HepG2 (cell line): Measurements from ENCODE around the gene INTS6L. TPM values are rescaled to one million over a fixed set of nuclear protein-coding genes. Genes with fewer than 3 reads are reported as not detected.

Experiments
- ATAC-seq: fragments of 200-7000 bp; cut with Tn5 transposase; 3 replicates; pipeline ENCODE4 v1.9.1; 2020; ENCODE audit warnings: mild to moderate bottlenecking, moderate library complexity
- BruUV-seq: library from RNA; stranded (reverse); fragments of 400-500 nt; replicated peaks from 2 replicates; lab custom pipeline; 2021; lab: Mats Ljungman, UMichigan
- CTCF ChIA-PET: fragments of 300-600 bp; formaldehyde crosslinking; extraction: SDS; loops from one replicate; lab custom pipeline; 2021; ENCODE audit warnings: low total read pairs, inconsistent platforms, low intra/inter-chr PET ratio; lab: Yijun Ruan, JAX
- POLR2A ChIA-PET: fragments of 350-600 bp; sonication (Branson Sonifier 250); formaldehyde crosslinking; loops from one replicate; lab custom pipeline; 2020; ENCODE audit warnings: antibody characterized with exemption, inconsistent platforms; lab: Yijun Ruan, JAX
- DNase-seq: peaks from one replicate; pipeline ENCODE4 v3.0.0-alpha.2; 2015; ENCODE audit warnings: low spot score
- FAIRE-seq: peaks from 3 replicates; lab custom pipeline; 2011; peaks lifted over from hg19 to GRCh38; lab: Jason Lieb, UNC
- H2AFZ ChIP-seq: one replicate; pipeline ENCODE4 v1.6.1; 2011; ENCODE audit warnings: low read length, inconsistent platforms
- H3K27ac ChIP-seq: fragments of 300-600 bp; 3 replicates; pipeline ENCODE4 v1.8.0; 2011; ENCODE audit warnings: mixed run types, mild to moderate bottlenecking, mixed read lengths, low read length, inconsistent platforms; ENCODE audit not compliant: insufficient read depth; ENCODE audit errors: extremely low read length
- H3K27me3 ChIP-seq, 2 experiments: fragments of 200-600 bp in 1 of 2; 2 replicates in 1 of 2; 3 replicates in 1 of 2; pipeline versions ENCODE4 v1.6.0 to v1.8.0; 2011; ENCODE audit warnings: low read length in 2 of 2, mild to moderate bottlenecking in 2 of 2, moderate library complexity in 2 of 2, inconsistent platforms in 1 of 2; ENCODE audit not compliant: insufficient read depth in 2 of 2, control insufficient read depth in 1 of 2
- H3K36me3 ChIP-seq, 2 experiments: fragments of 200-600 bp in 1 of 2; replicated peaks in 1 of 2; 2 replicates in 1 of 2; 3 replicates in 1 of 2; pipeline versions ENCODE4 v1.5.1 to v1.8.0; 2011; ENCODE audit warnings: low read length in 2 of 2, inconsistent platforms in 1 of 2; ENCODE audit not compliant: insufficient read depth in 2 of 2, control insufficient read depth in 1 of 2
- H3K4me1 ChIP-seq: 2 replicates; pipeline ENCODE4 v1.5.1; 2012; ENCODE audit warnings: low read length, inconsistent platforms; ENCODE audit not compliant: insufficient read depth
- H3K4me2 ChIP-seq: 2 replicates; pipeline ENCODE4 v1.6.0; 2011; ENCODE audit warnings: low read depth, low read length, inconsistent platforms
- H3K4me3 ChIP-seq, 3 experiments: fragments of 200-600 bp in 1 of 3; sonication (generic), shearing (Covaris generic) in 1 of 3; replicated peaks in 1 of 3; 2 replicates each; pipeline ENCODE4 v1.5.1; 2011 to 2016; ENCODE audit warnings: low read length in 3 of 3, inconsistent platforms in 2 of 3, low read depth in 2 of 3, mild to moderate bottlenecking in 2 of 3, control low read depth in 1 of 3, mixed read lengths in 1 of 3; ENCODE audit not compliant: insufficient read depth in 1 of 3
- H3K79me2 ChIP-seq: one replicate; pipeline ENCODE4 v1.6.1; 2011; ENCODE audit warnings: low read length, inconsistent platforms; ENCODE audit not compliant: insufficient read depth
- H3K9ac ChIP-seq: 2 replicates; pipeline ENCODE4 v1.6.0; 2011; ENCODE audit warnings: mild to moderate bottlenecking, low read depth, low read length, inconsistent platforms; ENCODE audit not compliant: insufficient read depth
- H3K9me3 ChIP-seq: 2 replicates; pipeline ENCODE4 v1.5.1; 2012; ENCODE audit warnings: mild to moderate bottlenecking, low read length
- H4K20me1 ChIP-seq: 2 replicates; pipeline ENCODE4 v1.6.0; 2011; ENCODE audit warnings: inconsistent platforms, mild to moderate bottlenecking, low read length, moderate library complexity; ENCODE audit not compliant: insufficient read depth
- DPF2 ChIP-seq: sonication (generic); formaldehyde crosslinking; IDR thresholded peaks from 2 replicates; pipeline ENCODE4 v1.4.0; 2020; ENCODE audit warnings: mild to moderate bottlenecking, low read depth, missing genetic modification reagents, borderline replicate concordance
- GPN1 ChIP-seq: sonication (generic); formaldehyde crosslinking; IDR thresholded peaks from 2 replicates; pipeline ENCODE4 v1.5.1; 2020; ENCODE audit warnings: missing genetic modification reagents, borderline replicate concordance
- IKZF1 ChIP-seq: fragments of 450-650 bp; IDR thresholded peaks from 2 replicates; pipeline ENCODE4 v1.7.1; 2016
- ISL2 ChIP-seq: sonication (generic); formaldehyde crosslinking; IDR thresholded peaks from 2 replicates; pipeline ENCODE4 v1.5.0; 2020; ENCODE audit warnings: missing genetic modification reagents
- KMT2A ChIP-seq: sonication (generic); formaldehyde crosslinking; IDR thresholded peaks from 2 replicates; pipeline ENCODE4 v1.4.0; 2020; ENCODE audit warnings: missing genetic modification reagents
- MXD4 ChIP-seq: IDR thresholded peaks from 2 replicates; pipeline ENCODE4 v1.6.1; 2016; ENCODE audit warnings: mild to moderate bottlenecking, missing biosample characterization, missing genetic modification reagents
- NFKB2 ChIP-seq: sonication (generic); formaldehyde crosslinking; IDR thresholded peaks from 2 replicates; pipeline ENCODE4 v1.4.0; 2020; ENCODE audit warnings: missing genetic modification reagents, borderline replicate concordance
- NFYC ChIP-seq: IDR thresholded peaks from 2 replicates; pipeline ENCODE4 v1.6.1; 2016; ENCODE audit warnings: missing genetic modification reagents, missing compliant biosample characterization
- SMAD3 ChIP-seq: sonication (generic); formaldehyde crosslinking; IDR thresholded peaks from 2 replicates; pipeline ENCODE4 v1.4.0; 2020; ENCODE audit warnings: missing genetic modification reagents
- TCF12 ChIP-seq, 2 experiments: fragments of 450-650 bp in 1 of 2; sonication (generic) in 1 of 2; formaldehyde crosslinking in 1 of 2; IDR thresholded peaks; 2 replicates each; pipeline versions ENCODE4 v1.6.1 to v1.8.0; 2017 to 2022; ENCODE audit warnings: antibody characterized with exemption in 1 of 2, mild to moderate bottlenecking in 1 of 2, missing genetic modification reagents in 1 of 2, moderate library complexity in 1 of 2
- ZBED4 ChIP-seq: sonication (generic); formaldehyde crosslinking; IDR thresholded peaks from 2 replicates; pipeline ENCODE4 v1.4.0; 2020; ENCODE audit warnings: missing genetic modification reagents, borderline replicate concordance
- ZNF207 ChIP-seq: fragments of 450-650 bp; IDR thresholded peaks from 2 replicates; pipeline ENCODE4 v1.6.1; 2016; ENCODE audit warnings: antibody characterized with exemption, borderline replicate concordance
- ZNF615 ChIP-seq: sonication (generic); formaldehyde crosslinking; IDR thresholded peaks from 2 replicates; pipeline ENCODE4 v1.5.0; 2020; ENCODE audit warnings: mild to moderate bottlenecking, missing genetic modification reagents, borderline replicate concordance
- ZNF740 ChIP-seq: sonication (generic); formaldehyde crosslinking; IDR thresholded peaks from 2 replicates; pipeline ENCODE4 v1.4.0; 2020; ENCODE audit warnings: missing genetic modification reagents
- WGBS: methylation state at CpG from one replicate; pipeline ENCODE4 v1.1.6; 2017; ENCODE audit warnings: low lambda C conversion rate; 5-methylcytosine and 5-hydroxymethylcytosine counted together
- in situ Hi-C: cut with HindIII; loops from 2 replicates; pipeline ENCODE4 v1.10.0; 2017; ENCODE audit warnings: low pct_unique_long_range_greater_than_20kb; ENCODE audit not compliant: extremely low pct_ligation_motif_present
- intact Hi-C: fragments of 100-400 bp; cut with micrococcal nuclease; formaldehyde crosslinking; loops from one replicate; pipeline ENCODE4 v1.10.0; 2022; ENCODE audit not compliant: unreplicated experiment
- polyA plus RNA-seq, 8 experiments: library from polyadenylated mRNA; depleted of rRNA in 3 of 8; stranded (reverse) in 7 of 8; unstranded in 1 of 8; fragments of >200 nt; fragmentation: Illumina TruSeq in 4 of 8; extraction: Trizol in 4 of 8; gene quantifications; 2 replicates each; pipeline versions ENCODE4 v1.2.1 to v1.2.3, GENCODE V29; 2011 to 2016; ENCODE audit warnings: low read depth in 4 of 8, missing spikeins in 1 of 8, mixed read lengths in 1 of 8; ENCODE audit not compliant: insufficient read depth in 1 of 8
- total RNA-seq, 5 experiments: library from RNA; depleted of rRNA; stranded (reverse); fragments of >200 nt; fragmentation: Illumina TruSeq; extraction: Trizol; gene quantifications; 2 replicates each; pipeline ENCODE4 v1.2.3, GENCODE V29; 2016; ENCODE audit warnings: low read depth in 1 of 5
- TF ChIP-seq, protein P1 (sequence below): sonication (generic); formaldehyde crosslinking; conservative IDR thresholded peaks from 2 replicates; pipeline ENCODE4 v1.8.1; 2023; ENCODE audit warnings: missing genetic modification reagents
- TF ChIP-seq, protein P2 (sequence below): sonication (generic); formaldehyde crosslinking; IDR thresholded peaks from 2 replicates; pipeline ENCODE4 v1.9.0; 2021; ENCODE audit warnings: missing genetic modification reagents, mild to moderate bottlenecking, borderline replicate concordance
- TF ChIP-seq, protein P3 (sequence below): sonication (generic); formaldehyde crosslinking; conservative IDR thresholded peaks from 2 replicates; pipeline ENCODE4 v1.4.0; 2020; ENCODE audit warnings: missing genetic modification reagents

The INTS6L gene
- total and polyA plus RNA-seq, 2 of the 13 experiments (the other 11 are each of a cell fraction or from before 2014, with no cell fraction given), result not detected

DNA sequence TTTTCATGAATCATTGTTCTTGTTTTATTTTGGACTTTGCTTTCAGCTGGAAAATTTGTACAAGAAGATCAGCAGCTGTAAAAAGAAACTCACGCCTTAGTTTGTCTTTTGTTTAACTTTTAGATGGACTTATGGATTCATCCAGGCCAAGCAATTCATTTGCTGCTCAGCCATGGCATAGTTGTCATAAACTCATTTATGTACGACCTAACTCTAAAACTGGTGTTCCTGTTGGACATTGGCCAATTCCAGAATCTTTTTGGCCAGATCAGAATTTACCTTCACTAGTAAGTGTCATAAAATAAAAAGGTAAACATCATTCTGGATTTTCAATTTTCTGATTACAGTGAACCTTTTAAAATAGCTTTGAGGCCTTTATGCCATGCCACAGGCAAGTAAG is 29.1 kb downstream of the INTS6L start:
- intact Hi-C loops (no loop called here), in situ Hi-C loops (no loop called here)
- Histone ChIP-seq H3K9ac (no peak overlapping the region), H3K36me3 (no peaks in the 10 kb centered on the region), H3K9me3 (no peaks in the 10 kb centered on the region), H3K79me2 (no peaks in the 10 kb centered on the region), H3K4me3 (no peak overlapping the region), H3K4me1 (no peaks in the 10 kb centered on the region), H3K27ac (no peak overlapping the region), H2AFZ (no peak overlapping the region), H3K27me3 (0 out of 5 replicates have a peak, but pooled peaks cover 0 to 2% of the 10 kb centered on the region in 2 experiments), H3K4me2 (no peak overlapping the region), H4K20me1 (no peaks in the 10 kb centered on the region)
- ChIA-PET CTCF (no interaction called here), POLR2A (no interaction called here)
- TF ChIP-seq SMAD3 (no peak), IKZF1 (no peak), ZNF615 (CRISPR knock-in tag) (no peak), ISL2 (no peak), GPN1 (CRISPR knock-in tag) (no peak), DPF2 (no peak), NFYC (no peak), NFKB2 (no peak), ZBED4 (CRISPR knock-in tag) (no peak), MXD4 (no peak), KMT2A (CRISPR knock-in tag) (no peak), ZNF740 (CRISPR knock-in tag) (no peak), ZNF207 (no peak), TCF12 (IDR thresholded peaks at IDR 0.05) (no peak), TCF12 (CRISPR knock-in tag; IDR thresholded peaks at IDR 0.05) (no peak)
- TF ChIP-seq, protein P1, sequence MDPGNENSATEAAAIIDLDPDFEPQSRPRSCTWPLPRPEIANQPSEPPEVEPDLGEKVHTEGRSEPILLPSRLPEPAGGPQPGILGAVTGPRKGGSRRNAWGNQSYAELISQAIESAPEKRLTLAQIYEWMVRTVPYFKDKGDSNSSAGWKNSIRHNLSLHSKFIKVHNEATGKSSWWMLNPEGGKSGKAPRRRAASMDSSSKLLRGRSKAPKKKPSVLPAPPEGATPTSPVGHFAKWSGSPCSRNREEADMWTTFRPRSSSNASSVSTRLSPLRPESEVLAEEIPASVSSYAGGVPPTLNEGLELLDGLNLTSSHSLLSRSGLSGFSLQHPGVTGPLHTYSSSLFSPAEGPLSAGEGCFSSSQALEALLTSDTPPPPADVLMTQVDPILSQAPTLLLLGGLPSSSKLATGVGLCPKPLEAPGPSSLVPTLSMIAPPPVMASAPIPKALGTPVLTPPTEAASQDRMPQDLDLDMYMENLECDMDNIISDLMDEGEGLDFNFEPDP, result no peak
- TF ChIP-seq, protein P2, sequence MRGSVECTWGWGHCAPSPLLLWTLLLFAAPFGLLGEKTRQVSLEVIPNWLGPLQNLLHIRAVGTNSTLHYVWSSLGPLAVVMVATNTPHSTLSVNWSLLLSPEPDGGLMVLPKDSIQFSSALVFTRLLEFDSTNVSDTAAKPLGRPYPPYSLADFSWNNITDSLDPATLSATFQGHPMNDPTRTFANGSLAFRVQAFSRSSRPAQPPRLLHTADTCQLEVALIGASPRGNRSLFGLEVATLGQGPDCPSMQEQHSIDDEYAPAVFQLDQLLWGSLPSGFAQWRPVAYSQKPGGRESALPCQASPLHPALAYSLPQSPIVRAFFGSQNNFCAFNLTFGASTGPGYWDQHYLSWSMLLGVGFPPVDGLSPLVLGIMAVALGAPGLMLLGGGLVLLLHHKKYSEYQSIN, result no peak
- TF ChIP-seq, protein P3, sequence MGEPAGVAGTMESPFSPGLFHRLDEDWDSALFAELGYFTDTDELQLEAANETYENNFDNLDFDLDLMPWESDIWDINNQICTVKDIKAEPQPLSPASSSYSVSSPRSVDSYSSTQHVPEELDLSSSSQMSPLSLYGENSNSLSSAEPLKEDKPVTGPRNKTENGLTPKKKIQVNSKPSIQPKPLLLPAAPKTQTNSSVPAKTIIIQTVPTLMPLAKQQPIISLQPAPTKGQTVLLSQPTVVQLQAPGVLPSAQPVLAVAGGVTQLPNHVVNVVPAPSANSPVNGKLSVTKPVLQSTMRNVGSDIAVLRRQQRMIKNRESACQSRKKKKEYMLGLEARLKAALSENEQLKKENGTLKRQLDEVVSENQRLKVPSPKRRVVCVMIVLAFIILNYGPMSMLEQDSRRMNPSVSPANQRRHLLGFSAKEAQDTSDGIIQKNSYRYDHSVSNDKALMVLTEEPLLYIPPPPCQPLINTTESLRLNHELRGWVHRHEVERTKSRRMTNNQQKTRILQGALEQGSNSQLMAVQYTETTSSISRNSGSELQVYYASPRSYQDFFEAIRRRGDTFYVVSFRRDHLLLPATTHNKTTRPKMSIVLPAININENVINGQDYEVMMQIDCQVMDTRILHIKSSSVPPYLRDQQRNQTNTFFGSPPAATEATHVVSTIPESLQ (CRISPR knock-in tag), result no peak
- DNase-seq, result no peak
- 0% methylated on average over 2 of the region's 2 CpGs for WGBS
- FAIRE-seq, result no peak
- no TSS peak for BruUV-seq
- ATAC-seq, result no peak
